ENCODE data around the gene RNGTT.

RNGTT gene

GRCh38 chr6:88963139-88964090 lies at the start of gene RNGTT:
TSS of gene RNGTT (minus strand) at chr6:88963618. CDS start at chr6:88963409, 209 bp downstream.
- H3K27ac ChIP-seq: peak within 1 kb of the TSS; percentile 70
- no peak for TF ChIP-seq Cebpa-rat (IDR thresholded peaks at IDR 0.05)
- H3K4me3 ChIP-seq: peak within 1 kb of the TSS; percentile 80
- H3K4me1 ChIP-seq: peaks cover 18% of the 10 kb centered on the region
- no peaks in the 10 kb centered on the region for H3K27me3 ChIP-seq
- H4K20me1 ChIP-seq: no peaks in the 10 kb centered on the region
- no peaks in the 10 kb centered on the region for H3K9me3 ChIP-seq
- H3K4me2 ChIP-seq: peak within 1 kb of the TSS; percentile 74
- peak within 1 kb of the TSS; percentile 83 for H3K9ac ChIP-seq
- no peaks in the 10 kb centered on the region for H3K36me3 ChIP-seq

DNA sequence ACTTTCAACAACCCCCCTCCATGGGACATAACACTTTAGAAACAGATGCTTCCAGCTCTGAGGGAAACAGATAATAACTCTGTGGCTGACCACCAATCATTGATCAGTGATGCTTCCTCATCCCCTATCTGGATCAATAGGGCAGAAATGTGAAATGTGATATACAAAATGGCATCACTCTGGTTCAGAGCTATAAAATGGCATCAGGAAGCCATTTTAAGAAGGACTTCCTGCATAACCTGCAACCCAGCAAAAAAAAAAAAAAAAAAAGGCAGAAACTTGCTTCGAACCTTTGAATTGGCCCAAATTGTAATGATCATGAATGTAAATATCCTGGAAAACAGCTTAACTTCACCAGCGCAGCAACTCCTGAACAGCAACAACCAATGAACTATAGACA lies 48.0 kb upstream of the RNGTT start:
- Histone ChIP-seq H3K36me3 (no peaks in the 10 kb centered on the region), H3K9ac (no peak overlapping the region), H3K4me3 (no peak overlapping the region), H3K27ac (no peak overlapping the region), H3K9me3 (no peaks in the 10 kb centered on the region), H3K27me3 (no peaks in the 10 kb centered on the region), H3K4me1 (no peaks in the 10 kb centered on the region), H3K4me2 (no peak overlapping the region), H4K20me1 (no peaks in the 10 kb centered on the region)
- no peak for TF ChIP-seq Cebpa-rat (IDR thresholded peaks at IDR 0.05)

DNA sequence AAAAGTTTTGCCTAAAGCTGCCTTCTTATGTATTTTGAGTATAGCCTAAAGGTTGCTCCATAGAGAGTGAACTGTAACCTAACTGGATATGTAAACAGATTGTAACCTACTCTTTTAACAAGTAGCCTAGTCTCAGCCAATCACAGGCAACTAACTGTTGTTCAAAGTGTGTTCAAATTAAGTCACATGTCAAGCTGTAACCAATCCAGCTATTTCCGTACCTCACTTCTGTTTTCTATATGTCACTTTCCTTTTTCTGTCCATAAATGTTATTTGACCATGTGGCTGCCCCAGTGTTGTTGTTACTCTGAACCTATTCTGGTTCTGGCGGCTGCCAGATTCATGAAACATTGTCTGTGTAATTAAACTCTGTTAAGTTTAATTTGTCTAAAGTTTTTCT lies 47.4 kb upstream of the RNGTT start:
- Histone ChIP-seq H3K4me3 (no peak overlapping the region), H3K9me3 (no peaks in the 10 kb centered on the region), H3K4me2 (no peak overlapping the region), H3K9ac (no peak overlapping the region), H3K27ac (no peak overlapping the region), H3K4me1 (no peaks in the 10 kb centered on the region), H3K27me3 (no peaks in the 10 kb centered on the region), H3K36me3 (no peaks in the 10 kb centered on the region), H4K20me1 (no peaks in the 10 kb centered on the region)
- no peak for TF ChIP-seq Cebpa-rat (IDR thresholded peaks at IDR 0.05)

GRCh38 chr6:89009624-89010059 lies 46.2 kb upstream of the RNGTT start:
- Histone ChIP-seq H3K27me3 (no peaks in the 10 kb centered on the region), H3K36me3 (no peaks in the 10 kb centered on the region)

DNA sequence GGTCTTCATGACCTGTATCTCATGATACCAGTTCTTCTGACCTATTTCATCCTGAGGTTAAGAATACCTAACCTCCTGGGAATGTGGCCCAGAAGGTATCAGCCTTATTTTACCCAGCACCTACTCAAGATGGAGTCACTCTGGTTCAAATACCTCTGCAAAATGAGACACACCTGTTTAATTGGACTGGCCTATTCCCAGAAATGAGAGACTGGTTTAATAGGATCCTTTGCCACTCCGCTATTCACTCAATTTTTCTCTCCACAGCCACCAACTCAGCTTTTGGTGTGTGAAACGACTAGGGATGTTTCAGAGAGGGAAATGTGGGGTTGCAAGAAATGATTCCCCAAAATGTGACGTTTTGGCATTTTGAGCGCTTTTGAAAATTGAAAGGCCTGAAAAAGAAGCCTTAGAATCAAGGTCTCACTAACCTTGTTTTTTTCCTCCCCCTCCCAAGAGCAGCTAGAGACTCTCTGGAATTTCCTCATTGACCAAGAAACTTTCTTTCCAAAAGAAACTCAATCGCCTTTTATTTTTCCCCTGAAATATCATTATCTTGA lies 45.5 kb upstream of the RNGTT start:
- H3K9me3 ChIP-seq: no peaks in the 10 kb centered on the region
- H3K4me2 ChIP-seq: no peak overlapping the region

More at GRCh38 chr6:89009624-89010059, 46.2 kb upstream of the RNGTT start:
- Histone ChIP-seq H3K27ac (no peak overlapping the region), H3K4me1 (no peaks in the 10 kb centered on the region), H3K9me3 (no peaks in the 10 kb centered on the region), H3K4me3 (no peak overlapping the region), H4K20me1 (no peaks in the 10 kb centered on the region), H3K4me2 (no peak overlapping the region), H3K9ac (no peak overlapping the region)
- TF ChIP-seq Cebpa-rat (IDR thresholded peaks at IDR 0.05): no peak

GRCh38 chr6:89008001-89008814 lies 44.8 kb upstream of the RNGTT start:
- TF ChIP-seq Cebpa-rat (IDR thresholded peaks at IDR 0.05): no peak
- no peak overlapping the region for H3K4me3 ChIP-seq
- H3K9me3 ChIP-seq: no peaks in the 10 kb centered on the region
- no peaks in the 10 kb centered on the region for H4K20me1 ChIP-seq
- H3K36me3 ChIP-seq: no peaks in the 10 kb centered on the region
- H3K4me1 ChIP-seq: no peaks in the 10 kb centered on the region
- no peak overlapping the region for H3K27ac ChIP-seq
- 0 out of 2 replicates have a peak overlapping the region, but pooled peaks have one; percentile 17 for H3K4me2 ChIP-seq
- H3K27me3 ChIP-seq: no peaks in the 10 kb centered on the region
- no peak overlapping the region for H3K9ac ChIP-seq

More for the DNA sequence above, 45.5 kb upstream of the RNGTT start:
- Histone ChIP-seq H3K9ac (no peak overlapping the region), H3K27ac (no peak overlapping the region), H4K20me1 (no peaks in the 10 kb centered on the region), H3K36me3 (no peaks in the 10 kb centered on the region), H3K4me3 (no peak overlapping the region), H3K4me1 (no peaks in the 10 kb centered on the region), H3K27me3 (no peaks in the 10 kb centered on the region)
- TF ChIP-seq Cebpa-rat (IDR thresholded peaks at IDR 0.05): no peak

GRCh38 chr6:89007209-89008000 lies 44.0 kb upstream of the RNGTT start:
- Histone ChIP-seq H3K27ac (no peak overlapping the region), H3K4me1 (no peaks in the 10 kb centered on the region), H3K4me3 (no peak overlapping the region), H3K9me3 (no peaks in the 10 kb centered on the region), H3K27me3 (no peaks in the 10 kb centered on the region), H3K4me2 (no peak overlapping the region), H4K20me1 (no peaks in the 10 kb centered on the region), H3K9ac (no peak overlapping the region), H3K36me3 (no peaks in the 10 kb centered on the region)
- no peak for TF ChIP-seq Cebpa-rat (IDR thresholded peaks at IDR 0.05)

- no peaks in the 10 kb centered on the region for H3K9me3 ChIP-seq
- H3K27me3 ChIP-seq: no peaks in the 10 kb centered on the region
- no peak overlapping the region for H3K27ac ChIP-seq
- H3K36me3 ChIP-seq: no peaks in the 10 kb centered on the region
- TF ChIP-seq Cebpa-rat (IDR thresholded peaks at IDR 0.05): no peak
- H3K4me2 ChIP-seq: no peak overlapping the region
- no peak overlapping the region for H3K4me3 ChIP-seq
- H3K4me1 ChIP-seq: peaks cover 5% of the 10 kb centered on the region
- H3K9ac ChIP-seq: no peak overlapping the region
- no peaks in the 10 kb centered on the region for H4K20me1 ChIP-seq
Observed at GRCh38 chr6:89002523-89002922, 39.1 kb upstream of the RNGTT start.

DNA sequence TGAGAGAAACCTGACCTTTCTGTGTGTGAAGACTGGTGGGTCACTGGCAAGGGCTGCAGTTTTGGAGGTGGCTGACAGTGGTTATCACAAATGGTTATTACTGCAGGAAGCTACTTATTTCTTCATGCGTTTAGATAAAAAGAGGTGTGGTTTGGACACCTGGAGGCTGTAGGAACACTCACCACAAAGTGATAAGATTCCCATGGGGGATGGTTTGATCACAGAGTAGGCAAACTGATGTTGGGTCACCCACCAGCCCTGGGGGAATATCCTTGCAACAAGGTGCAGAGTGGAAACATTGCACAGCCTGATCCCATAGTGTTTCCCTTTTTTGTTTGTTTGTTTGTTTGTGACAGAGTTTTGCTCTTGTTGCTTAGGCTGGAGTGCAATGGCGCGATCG lies 33.9 kb upstream of the RNGTT start:
- peak overlapping the region; percentile 48 for H3K4me2 ChIP-seq
- H4K20me1 ChIP-seq: no peaks in the 10 kb centered on the region
- H3K9ac ChIP-seq: no peak overlapping the region
- H3K27ac ChIP-seq: no peak overlapping the region
- no peaks in the 10 kb centered on the region for H3K36me3 ChIP-seq
- no peak for TF ChIP-seq Cebpa-rat (IDR thresholded peaks at IDR 0.05)
- no peak overlapping the region for H3K4me3 ChIP-seq
- peaks cover 17% of the 10 kb centered on the region for H3K4me1 ChIP-seq
- no peaks in the 10 kb centered on the region for H3K9me3 ChIP-seq
- no peaks in the 10 kb centered on the region for H3K27me3 ChIP-seq
